GM12878 (cell line): ENCODE measurements around the gene RPL10. TPM values are rescaled to one million over a fixed set of nuclear protein-coding genes. Genes with fewer than 3 reads are reported as not detected.

Source experiments
- ATAC-seq: fragments of 200-7000 bp; cut with Tn5 transposase; 3 replicates; pipeline ENCODE4 v1.9.1; 2020; ENCODE audit warnings: mild to moderate bottlenecking, moderate library complexity
- BruUV-seq: library from RNA; stranded (reverse); fragments of 400-500 nt; replicated peaks from 2 replicates; lab custom pipeline; 2021; lab: Mats Ljungman, UMichigan
- CTCF ChIA-PET: fragments of 300-600 bp; sonication (Branson Sonifier 250); formaldehyde crosslinking; extraction: SDS; loops from one replicate; lab custom pipeline; 2021; ENCODE audit warnings: inconsistent platforms; lab: Yijun Ruan, JAX
- POLR2A ChIA-PET: fragments of 350-600 bp; formaldehyde crosslinking; extraction: SDS; loops from one replicate; lab custom pipeline; 2021; ENCODE audit warnings: inconsistent platforms; lab: Charles Lee
- RAD21 ChIA-PET: fragments of 300-600 bp; sonication (Branson Sonifier 250); formaldehyde crosslinking; loops from one replicate; lab custom pipeline; 2023; ENCODE audit warnings: antibody characterized with exemption; ENCODE audit not compliant: unreplicated experiment; lab: Charles Lee
- SMC1A ChIA-PET: fragments of 300-600 bp; sonication (Branson Sonifier 250); formaldehyde crosslinking; loops from one replicate; lab custom pipeline; 2023; ENCODE audit not compliant: unreplicated experiment, uncharacterized antibody; lab: Charles Lee
- DNase-seq: peaks from one replicate; pipeline ENCODE4 v3.0.0-alpha.2; 2011; ENCODE audit warnings: low read depth, low spot score
- FAIRE-seq: peaks from 3 replicates; lab custom pipeline; 2011; peaks lifted over from hg19 to GRCh38; lab: Jason Lieb, UNC
- H2AFZ ChIP-seq: 2 replicates; pipeline ENCODE4 v1.6.0; 2011; ENCODE audit warnings: low read depth, low read length, control low read depth; ENCODE audit not compliant: control insufficient read depth
- H3K27ac ChIP-seq: 2 replicates; pipeline ENCODE4 v1.5.1; 2011; ENCODE audit warnings: control low read depth; ENCODE audit not compliant: control insufficient read depth, insufficient read depth
- H3K27me3 ChIP-seq, 2 experiments: replicated peaks in 1 of 2; 2 replicates each; pipeline versions ENCODE4 v1.6.0 to v1.6.1; 2011; ENCODE audit warnings: low read length in 1 of 2; ENCODE audit not compliant: control insufficient read depth in 2 of 2, insufficient read depth in 2 of 2
- H3K36me3 ChIP-seq, 2 experiments: 2 replicates each; pipeline ENCODE4 v1.5.1; 2011; ENCODE audit warnings: low read length in 1 of 2; ENCODE audit not compliant: control insufficient read depth in 2 of 2, insufficient read depth in 2 of 2
- H3K4me1 ChIP-seq: 2 replicates; pipeline ENCODE4 v1.6.1; 2011; ENCODE audit warnings: mild to moderate bottlenecking, low read length, moderate library complexity, mixed read lengths; ENCODE audit not compliant: control insufficient read depth, insufficient read depth
- H3K4me2 ChIP-seq: 2 replicates; pipeline ENCODE4 v1.6.0; 2011; ENCODE audit warnings: control low read depth; ENCODE audit not compliant: control insufficient read depth, insufficient read depth
- H3K4me3 ChIP-seq: fragments of 200-600 bp; sonication (generic); 2 replicates; pipeline ENCODE4 v1.5.1; 2016
- H3K79me2 ChIP-seq: 2 replicates; pipeline ENCODE4 v1.6.0; 2011; ENCODE audit warnings: low read length; ENCODE audit not compliant: control insufficient read depth, insufficient read depth
- H3K9ac ChIP-seq: 2 replicates; pipeline ENCODE4 v1.8.0; 2011; ENCODE audit warnings: low read length, control low read depth, mixed read lengths; ENCODE audit not compliant: control insufficient read depth, insufficient read depth
- H3K9me3 ChIP-seq: replicated peaks from 3 replicates; pipeline ENCODE4 v1.5.1; 2011; ENCODE audit warnings: mild to moderate bottlenecking, low read length; ENCODE audit not compliant: control insufficient read depth, insufficient read depth
- H4K20me1 ChIP-seq: 2 replicates; pipeline ENCODE4 v1.6.0; 2011; ENCODE audit not compliant: control insufficient read depth, insufficient read depth
- E2F4 ChIP-seq: IDR thresholded peaks from 2 replicates; pipeline ENCODE4 v1.6.1; 2012; ENCODE audit warnings: low read depth, low read length, improper control_type of control experiment
- EGR1 ChIP-seq, 2 experiments: IDR thresholded peaks; 1 replicate in 1 of 2; 2 replicates in 1 of 2; pipeline ENCODE4 v1.6.1; 2011 to 2012; ENCODE audit warnings: low read depth in 2 of 2, low read length in 2 of 2, borderline replicate concordance in 1 of 2, mild to moderate bottlenecking in 1 of 2, moderate library complexity in 1 of 2
- HDAC2 ChIP-seq: fragments of 200-600 bp; sonication (generic); IDR thresholded peaks from 2 replicates; pipeline ENCODE4 v1.6.1; 2017
- POLR2A ChIP-seq: IDR thresholded peaks from 2 replicates; pipeline ENCODE4 v1.6.1; 2011; ENCODE audit warnings: low read depth, mild to moderate bottlenecking, low read length
- RAD51 ChIP-seq: fragments of 450-650 bp; IDR thresholded peaks from 2 replicates; pipeline ENCODE4 v1.6.1; 2016; ENCODE audit warnings: moderate library complexity, mild to moderate bottlenecking, inconsistent platforms
- TAF1 ChIP-seq: IDR thresholded peaks from 2 replicates; pipeline ENCODE4 v1.6.1; 2011; ENCODE audit warnings: mild to moderate bottlenecking, low read depth, low read length, borderline replicate concordance
- TCF12 ChIP-seq: IDR thresholded peaks from 2 replicates; pipeline ENCODE4 v1.6.1; 2011; ENCODE audit warnings: low read depth, mild to moderate bottlenecking, low read length
- WGBS: methylation state at CpG from one replicate; pipeline ENCODE4 v1.1.6; 2016; ENCODE audit warnings: low lambda C conversion rate; ENCODE audit not compliant: insufficient replicate concordance, insufficient coverage; ENCODE audit errors: missing lambda C conversion rate; 5-methylcytosine and 5-hydroxymethylcytosine counted together
- in situ Hi-C: fragments of 300-500 bp; cut with MboI; formaldehyde crosslinking; loops from 9 replicates; pipeline ENCODE4 v1.14.3; 2018; ENCODE audit warnings: mixed read lengths
- intact Hi-C: fragments of 100-400 bp; cut with micrococcal nuclease; formaldehyde crosslinking; loops from one replicate; pipeline ENCODE4 v1.14.2; 2022; ENCODE audit not compliant: unreplicated experiment
- polyA plus RNA-seq, 11 experiments: library from polyadenylated mRNA; depleted of rRNA in 4 of 11; unstranded in 6 of 11; stranded (reverse) in 5 of 11; fragments of >200 nt; fragmentation: Nextera tagmentation in 4 of 11; fragmentation: Illumina TruSeq in 1 of 11; extraction: Ambion mirVana in 4 of 11; extraction: Trizol in 1 of 11; gene quantifications; 1 replicate in 1 of 11; 2 replicates in 10 of 11; pipeline versions ENCODE4 v1.2.1 to v1.2.3, GENCODE V29; 2011 to 2016; ENCODE audit warnings: inconsistent platforms in 2 of 11, missing spikeins in 2 of 11, low read depth in 1 of 11
- total RNA-seq, 4 experiments: library from RNA; depleted of rRNA in 3 of 4; stranded (reverse); fragments of >200 nt in 3 of 4; fragmentation: Illumina TruSeq in 1 of 4; extraction: Trizol in 1 of 4; gene quantifications; 2 replicates each; pipeline versions ENCODE4 v1.2.1 to v1.2.3, GENCODE V29; 2013 to 2021

The RPL10 gene
- total and polyA plus RNA-seq, 10 of the 15 experiments (the other 5 are each of a cell fraction or from before 2014, with no cell fraction given): 1,938 to 7,222 (median 4,494) TPM

DNA sequence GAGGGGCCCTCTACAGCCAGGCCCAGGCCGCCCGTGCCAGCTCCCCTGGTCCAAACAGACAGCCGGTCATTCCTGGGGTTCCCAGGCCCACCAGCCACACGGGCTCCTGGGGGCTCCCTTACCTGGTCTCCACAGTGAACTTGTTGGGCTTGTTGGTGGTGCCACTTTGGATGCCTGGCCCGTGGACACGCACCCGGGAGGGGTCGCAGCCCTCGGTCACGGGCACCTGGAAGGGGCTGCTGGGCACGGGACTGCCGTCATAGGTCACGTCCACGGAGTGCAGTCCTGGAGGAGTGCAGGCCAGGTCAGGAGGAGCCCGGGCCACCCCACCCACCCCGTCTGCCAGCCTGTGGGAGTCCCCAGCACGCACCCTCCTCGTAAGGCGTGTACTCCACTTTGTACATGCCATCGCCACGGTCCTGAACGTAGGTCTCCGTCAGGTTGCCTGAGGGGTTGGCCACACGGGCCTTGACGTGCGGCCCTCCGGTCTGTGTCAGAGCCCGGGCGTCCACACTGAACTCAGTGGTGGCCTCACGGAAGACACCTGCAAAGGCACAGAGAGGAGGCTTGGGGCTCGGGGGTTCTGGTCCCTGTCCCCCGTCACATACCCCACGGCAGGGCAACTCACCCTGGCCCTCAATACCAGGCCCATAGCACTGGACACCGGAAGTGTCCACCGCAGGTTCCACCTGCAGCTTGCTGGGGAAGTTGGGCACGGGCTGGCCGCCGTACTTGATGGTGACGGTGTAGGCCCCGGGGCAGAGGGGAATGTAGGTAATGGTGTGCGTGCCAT, 38.6 kb upstream of the RPL10 start:
- FAIRE-seq (no peak), ATAC-seq (no peak), DNase-seq (no peak)
- Histone ChIP-seq H2AFZ (no peak overlapping the region), H3K9ac (no peak overlapping the region), H3K4me1 (no peaks in the 10 kb centered on the region), H3K9me3 (no peaks in the 10 kb centered on the region; the same call in 2 of the 3 replicates), H3K36me3 (peaks cover 6 to 50% of the 10 kb centered on the region in 2 experiments; a peak in 3 of 4 replicates), H4K20me1 (no peaks in the 10 kb centered on the region), H3K4me3 (no peak overlapping the region), H3K79me2 (no peaks in the 10 kb centered on the region), H3K4me2 (no peak overlapping the region), H3K27ac (no peak overlapping the region), H3K27me3 (no peaks in the 10 kb centered on the region)
- TSS peak; percentile 44 for BruUV-seq
- in situ Hi-C loops (no loop called here), intact Hi-C loops (no loop called here)
- RAD21 ChIA-PET: no interaction called here
- CTCF ChIA-PET: no interaction called here
- 89% methylated on average over 39 of the region's 41 CpGs for WGBS
- POLR2A ChIA-PET: no interaction called here
- SMC1A ChIA-PET: no interaction called here
- TF ChIP-seq E2F4 (no peak), POLR2A (peak; percentile 10; the same call in 1 of the 2 replicates), HDAC2 (no peak)

DNA sequence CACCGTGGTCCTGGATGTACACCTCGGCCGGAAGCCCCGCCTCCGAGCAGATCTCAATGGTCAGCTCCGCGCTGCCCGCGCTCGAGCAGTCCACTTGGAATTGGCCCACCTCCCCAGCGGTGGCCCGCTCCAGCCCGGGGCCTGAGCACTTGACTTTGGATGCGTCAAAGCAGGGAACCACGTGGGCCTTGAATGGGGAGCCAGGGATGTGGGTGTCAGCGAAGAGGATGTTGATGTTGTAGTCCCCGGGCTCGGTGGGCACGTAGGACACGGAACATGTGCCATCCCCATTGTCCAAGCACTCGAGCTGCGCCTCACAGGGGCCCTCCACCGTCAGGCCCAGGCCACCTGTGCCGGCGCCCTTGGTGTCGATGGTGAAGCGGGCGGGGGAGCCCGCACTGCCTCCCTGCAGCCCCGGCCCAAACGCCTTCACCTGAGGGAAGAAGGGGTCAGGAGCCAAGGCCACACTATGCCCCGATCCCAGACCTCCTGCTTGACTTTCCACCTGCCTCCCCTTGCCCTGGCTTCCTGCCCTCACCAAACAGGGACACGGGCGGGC, 37.9 kb upstream of the RPL10 start:
- H3K27ac ChIP-seq: no peak overlapping the region
- no peak for TF ChIP-seq EGR1 (IDR thresholded peaks at IDR 0.05; ENCODE audit: borderline replicate concordance in 1 of 2, low read depth in 2 of 2, low read length in 2 of 2)
- TF ChIP-seq RAD51: no peak
- TF ChIP-seq TCF12: no peak
- no peak for TF ChIP-seq TAF1
- no TSS peak for BruUV-seq
- FAIRE-seq (no peak), DNase-seq (no peak), ATAC-seq (no peak)
- H3K9me3 ChIP-seq: no peaks in the 10 kb centered on the region; the same call in 2 of the 3 replicates
- no peaks in the 10 kb centered on the region for H3K27me3 ChIP-seq
- ChIA-PET RAD21 (no interaction called here), POLR2A (no interaction called here), CTCF (no interaction called here), SMC1A (no interaction called here)
- no peak overlapping the region for H3K4me3 ChIP-seq
- peaks cover 6 to 51% of the 10 kb centered on the region in 2 experiments; a peak in 3 of 4 replicates for H3K36me3 ChIP-seq
- H4K20me1 ChIP-seq: no peaks in the 10 kb centered on the region
- in situ Hi-C loops (no loop called here), intact Hi-C loops (no loop called here)
- H3K9ac ChIP-seq: no peak overlapping the region
- H2AFZ ChIP-seq: no peak overlapping the region
- no peaks in the 10 kb centered on the region for H3K4me1 ChIP-seq
- H3K79me2 ChIP-seq: no peaks in the 10 kb centered on the region
- no peak overlapping the region for H3K4me2 ChIP-seq
- WGBS: 87% methylated on average over 32 of the region's 34 CpGs
